Ramos (cell line): ENCODE data around the gene KYAT1.

ENCODE experiments used
- in situ Hi-C: fragments of 300-500 bp; cut with MboI; formaldehyde crosslinking; loops from one replicate; pipeline ENCODE4 v1.14.3; 2022; ENCODE audit warnings: low sequenced_read_pairs; ENCODE audit not compliant: unreplicated experiment

KYAT1 gene

DNA sequence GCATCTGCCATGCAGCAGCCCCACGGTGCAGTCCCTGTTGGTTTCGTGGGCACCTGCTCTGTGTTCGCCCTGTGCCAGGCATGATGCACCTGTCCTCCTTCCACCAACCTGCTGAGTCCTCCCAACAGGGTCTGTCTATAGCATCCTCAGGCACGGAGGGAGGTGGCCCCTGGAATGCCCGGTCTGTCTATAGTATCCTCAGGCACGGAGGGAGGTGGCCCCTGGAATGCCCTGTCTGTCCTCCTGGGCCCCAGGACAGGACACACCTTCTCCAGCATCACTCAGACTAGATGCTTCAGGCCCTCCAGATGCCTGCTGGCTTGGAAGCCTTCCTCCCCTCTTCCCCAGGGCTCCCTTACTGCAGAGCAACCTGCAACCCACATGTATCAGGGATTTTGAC, 29.2 kb upstream of the KYAT1 start:
- in situ Hi-C loops: no loop called here

DNA sequence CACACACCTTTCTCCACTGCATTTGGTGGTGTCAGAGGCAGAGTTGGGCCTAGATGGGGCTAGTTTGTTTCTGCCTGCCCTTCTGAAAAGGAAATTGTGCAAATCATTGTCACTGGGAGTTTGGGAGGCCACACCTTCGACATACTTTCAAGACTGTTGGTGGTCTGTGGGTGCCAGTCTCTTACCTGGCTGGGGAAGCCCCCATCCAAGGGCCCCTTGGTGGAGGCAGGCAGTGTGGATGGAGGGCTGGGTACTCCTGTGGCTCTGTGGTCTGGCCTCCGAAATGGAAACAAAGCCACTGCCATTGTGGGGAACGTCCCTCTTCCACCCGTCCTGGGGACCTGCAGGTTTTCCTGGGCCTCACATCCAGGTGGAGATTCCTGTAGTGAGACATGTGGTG, 28.1 kb upstream of the KYAT1 start:
- in situ Hi-C loops: no loop called here

DNA sequence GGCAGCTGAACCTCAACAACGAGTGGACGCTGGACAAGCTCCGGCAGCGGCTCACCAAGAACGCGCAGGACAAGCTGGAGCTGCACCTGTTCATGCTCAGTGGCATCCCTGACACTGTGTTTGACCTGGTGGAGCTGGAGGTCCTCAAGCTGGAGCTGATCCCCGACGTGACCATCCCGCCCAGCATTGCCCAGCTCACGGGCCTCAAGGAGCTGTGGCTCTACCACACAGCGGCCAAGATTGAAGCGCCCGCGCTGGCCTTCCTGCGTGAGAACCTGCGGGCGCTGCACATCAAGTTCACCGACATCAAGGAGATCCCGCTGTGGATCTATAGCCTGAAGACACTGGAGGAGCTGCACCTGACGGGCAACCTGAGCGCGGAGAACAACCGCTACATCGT, 26.6 kb upstream of the KYAT1 start:
- in situ Hi-C loops: no loop called here

GRCh38 chr9:128906741-128907140, 25.0 kb upstream of the KYAT1 start:
- in situ Hi-C loops: no loop called here

DNA sequence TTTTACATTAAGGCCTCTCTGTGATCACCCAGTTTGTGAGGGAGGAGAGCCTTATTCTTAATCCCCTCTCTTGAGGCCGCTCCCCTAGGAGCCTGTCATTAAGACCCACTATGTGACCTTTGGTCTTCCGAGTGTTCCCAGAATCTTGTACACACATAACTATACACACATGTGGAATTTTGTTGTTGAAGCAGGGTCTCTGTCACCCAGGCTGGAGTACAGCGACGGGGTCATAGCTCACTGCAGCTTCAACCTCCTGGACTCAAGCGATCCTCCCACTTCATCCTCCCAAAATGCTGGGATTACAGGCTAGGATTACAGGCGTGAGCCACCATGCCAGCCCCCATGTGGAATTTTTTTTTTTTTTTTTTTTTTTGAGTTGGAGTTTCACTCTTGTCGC, 24.2 kb upstream of the KYAT1 start:
- in situ Hi-C loops: no loop called here

DNA sequence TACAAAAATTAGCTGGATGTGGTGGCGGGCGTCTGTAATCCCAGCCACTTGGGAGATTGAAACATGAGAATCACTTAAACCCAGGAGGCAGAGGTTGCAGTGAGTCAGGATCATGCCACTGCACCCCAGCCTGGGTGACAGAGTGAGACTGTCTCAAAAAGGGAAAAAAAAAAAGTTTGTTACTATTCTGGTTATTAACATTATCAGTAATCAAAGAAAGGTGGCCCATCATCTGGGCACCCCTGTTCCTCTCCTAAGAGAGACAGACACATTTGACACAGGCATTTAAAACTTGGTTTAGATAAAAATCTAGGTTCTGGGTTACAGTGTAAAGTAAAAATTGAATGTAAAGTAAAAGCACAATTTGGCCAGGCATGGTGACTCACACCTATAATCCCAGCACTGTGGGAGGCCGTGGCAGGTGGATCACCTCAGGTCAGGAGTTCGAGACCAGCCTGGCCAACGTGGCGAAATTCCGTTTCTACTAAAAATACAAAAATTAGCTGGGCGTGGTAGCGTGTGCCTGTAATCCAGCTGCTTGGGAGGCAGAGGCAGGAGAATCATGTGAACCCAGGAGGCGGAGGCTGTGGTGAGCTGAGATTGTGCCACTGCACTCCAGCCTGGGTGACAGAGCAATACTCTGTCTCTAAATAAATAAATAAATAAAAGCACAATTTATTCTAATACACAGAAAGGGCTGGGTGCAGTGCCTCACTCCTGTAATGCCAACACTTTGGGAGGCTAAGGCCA, 22.3 kb upstream of the KYAT1 start:
- in situ Hi-C loops: no loop called here

GRCh38 chr9:128903079-128903461, 21.3 kb upstream of the KYAT1 start:
- in situ Hi-C loops: no loop called here

GRCh38 chr9:128902351-128903078, 20.8 kb upstream of the KYAT1 start:
- in situ Hi-C loops: no loop called here

DNA sequence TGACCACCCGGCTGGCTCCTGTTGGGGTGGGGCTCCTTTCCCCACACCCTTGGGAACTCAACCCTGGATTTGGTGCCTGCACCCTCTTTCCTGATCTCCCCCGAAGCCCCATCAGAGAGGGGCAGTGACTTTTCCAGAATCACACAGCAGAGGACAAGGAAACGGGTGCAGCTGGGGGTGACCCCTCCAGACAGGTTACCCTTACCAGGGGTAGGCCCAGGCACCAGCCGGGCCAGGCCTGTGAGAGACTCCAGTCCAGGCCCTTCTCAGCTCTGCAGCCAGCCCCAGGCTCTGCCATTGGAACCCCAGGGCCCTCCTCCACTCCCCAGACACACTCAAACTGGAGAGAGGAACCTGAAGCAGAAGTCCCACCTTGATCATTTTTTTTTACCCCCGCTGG, 20.1 kb upstream of the KYAT1 start:
- in situ Hi-C loops: no loop called here

GRCh38 chr9:128901379-128901778, 19.6 kb upstream of the KYAT1 start:
- in situ Hi-C loops: no loop called here

- in situ Hi-C loops: no loop called here
Measured at GRCh38 chr9:128899566-128900322, 18.0 kb upstream of the KYAT1 start.

DNA sequence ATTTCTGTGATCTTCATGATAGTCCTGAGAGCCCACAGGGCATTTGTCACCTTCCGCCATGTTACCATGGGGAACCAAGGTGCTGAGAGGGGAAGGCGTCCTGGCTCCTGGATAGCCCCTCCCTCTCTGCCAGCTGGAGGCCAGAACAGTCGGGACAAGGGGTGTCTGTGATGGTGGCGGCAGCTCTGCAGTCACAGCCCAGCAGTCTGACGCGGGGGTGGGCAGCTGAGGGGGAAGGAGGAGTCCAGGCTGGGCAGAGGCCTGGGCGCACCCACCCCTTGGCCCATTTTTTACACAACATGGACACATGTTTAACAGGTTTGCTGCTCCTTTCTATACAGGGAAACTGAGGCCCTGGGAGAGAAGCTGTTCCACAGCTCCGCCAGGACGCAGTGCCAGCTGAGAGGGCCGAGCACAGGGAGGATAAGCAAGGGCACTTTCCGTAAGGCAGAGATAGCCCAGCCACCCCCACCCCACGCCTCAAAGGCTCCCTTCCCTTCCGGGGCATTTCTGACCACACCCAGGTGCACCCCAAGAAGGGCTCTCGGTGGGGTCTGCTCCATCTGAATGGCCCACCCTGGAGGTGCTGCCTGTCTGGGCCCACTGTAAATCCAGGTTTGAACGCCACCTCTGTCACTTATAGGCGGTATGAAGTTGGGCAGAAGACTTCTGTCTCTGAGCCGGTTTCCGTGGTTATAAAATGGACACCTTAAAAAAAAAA, 17.3 kb upstream of the KYAT1 start:
- in situ Hi-C loops: no loop called here

GRCh38 chr9:128898382-128898781, 16.6 kb upstream of the KYAT1 start:
- in situ Hi-C loops: no loop called here

DNA sequence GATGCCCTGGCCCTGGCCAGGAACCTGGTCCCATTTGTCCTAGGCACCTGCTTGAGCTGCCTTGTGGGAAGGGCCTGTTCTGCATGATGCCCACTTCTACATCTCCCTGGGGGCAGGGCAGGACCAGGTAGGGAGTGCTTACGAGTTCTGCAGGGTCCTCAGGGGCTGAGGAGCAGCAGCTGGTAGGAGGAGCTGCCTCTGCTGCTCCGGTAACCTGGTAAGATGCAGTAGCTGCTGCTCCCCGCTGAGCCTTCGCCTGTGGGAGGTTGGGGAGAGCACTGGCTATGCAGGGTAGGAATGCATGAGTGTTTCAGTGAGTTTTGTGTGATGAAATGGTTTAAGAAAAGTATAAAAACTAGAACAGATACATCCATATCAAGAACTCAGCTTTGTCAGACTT, 13.8 kb upstream of the KYAT1 start:
- in situ Hi-C loops: no loop called here

DNA sequence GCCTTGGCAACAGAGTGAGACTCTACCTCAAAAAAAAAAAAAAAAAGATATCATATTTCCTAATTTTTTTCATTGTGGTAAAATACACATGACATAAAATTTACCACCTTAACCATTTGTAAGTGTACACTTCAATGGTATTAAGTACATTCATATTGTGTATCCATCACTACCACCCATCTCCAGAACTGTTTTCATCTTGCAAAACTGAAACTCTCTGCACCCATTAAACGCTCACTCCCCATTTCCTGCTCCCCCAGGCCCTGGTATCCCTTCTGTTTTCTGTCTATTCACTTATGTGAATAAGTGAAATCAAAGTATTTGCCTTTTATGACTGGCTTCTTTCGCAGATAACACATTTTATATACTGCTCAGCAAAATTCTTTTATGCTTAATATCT, 13.0 kb upstream of the KYAT1 start:
- in situ Hi-C loops: no loop called here

DNA sequence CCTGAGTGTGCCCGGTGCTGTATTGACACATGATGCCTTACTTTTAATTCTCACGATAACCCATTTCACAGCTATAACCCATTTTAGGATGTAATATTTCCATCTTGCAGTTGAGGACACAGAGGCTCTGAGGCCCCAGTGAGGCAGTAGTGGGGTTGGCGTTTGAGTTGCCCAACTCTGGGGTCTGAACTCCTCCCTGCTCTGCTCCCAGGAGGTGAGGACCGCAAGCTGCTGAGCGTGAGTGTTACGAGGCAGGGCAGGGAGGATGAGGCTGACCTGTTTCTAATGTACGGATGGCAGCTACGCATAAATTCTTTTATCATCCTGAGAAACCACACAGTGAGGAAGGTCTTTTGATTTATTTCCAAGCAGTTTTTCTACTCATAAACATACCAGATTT, 11.6 kb upstream of the KYAT1 start:
- in situ Hi-C loops: no loop called here

DNA sequence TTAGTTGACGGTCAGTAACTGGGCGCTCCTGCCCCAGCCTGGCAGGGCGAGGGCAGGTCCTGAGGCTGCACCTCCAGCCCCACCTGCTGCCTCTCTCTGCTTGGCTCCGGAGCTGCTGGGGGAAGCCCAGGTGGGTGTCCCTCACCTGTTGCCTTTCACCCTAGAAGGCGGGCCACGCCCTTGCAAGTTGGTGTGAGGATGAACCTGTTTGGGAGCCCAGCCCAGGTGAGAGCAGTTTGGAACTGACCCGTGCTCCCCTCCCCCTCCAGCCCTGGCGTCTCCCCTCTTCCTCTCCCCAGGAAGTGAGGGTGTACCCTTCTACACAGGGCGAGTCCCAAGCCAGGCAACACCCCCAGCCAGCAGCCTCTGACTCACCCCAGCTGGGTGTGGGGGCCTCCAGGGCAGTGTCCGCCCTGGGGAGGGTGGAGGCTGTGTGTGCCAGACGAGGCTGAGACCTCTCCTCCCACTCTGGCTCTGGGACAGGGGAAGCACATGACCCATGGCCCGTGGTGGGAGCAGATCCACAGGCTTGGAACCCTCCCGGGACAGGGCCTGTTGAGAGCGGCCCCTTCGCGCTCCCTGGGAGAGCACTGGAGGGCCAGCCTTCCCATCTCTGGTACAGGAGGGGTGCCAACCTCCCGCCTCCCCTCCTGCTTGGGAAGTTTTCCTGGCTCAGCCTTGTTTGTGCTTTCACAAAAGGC, 10.6 kb upstream of the KYAT1 start:
- in situ Hi-C loops: no loop called here

DNA sequence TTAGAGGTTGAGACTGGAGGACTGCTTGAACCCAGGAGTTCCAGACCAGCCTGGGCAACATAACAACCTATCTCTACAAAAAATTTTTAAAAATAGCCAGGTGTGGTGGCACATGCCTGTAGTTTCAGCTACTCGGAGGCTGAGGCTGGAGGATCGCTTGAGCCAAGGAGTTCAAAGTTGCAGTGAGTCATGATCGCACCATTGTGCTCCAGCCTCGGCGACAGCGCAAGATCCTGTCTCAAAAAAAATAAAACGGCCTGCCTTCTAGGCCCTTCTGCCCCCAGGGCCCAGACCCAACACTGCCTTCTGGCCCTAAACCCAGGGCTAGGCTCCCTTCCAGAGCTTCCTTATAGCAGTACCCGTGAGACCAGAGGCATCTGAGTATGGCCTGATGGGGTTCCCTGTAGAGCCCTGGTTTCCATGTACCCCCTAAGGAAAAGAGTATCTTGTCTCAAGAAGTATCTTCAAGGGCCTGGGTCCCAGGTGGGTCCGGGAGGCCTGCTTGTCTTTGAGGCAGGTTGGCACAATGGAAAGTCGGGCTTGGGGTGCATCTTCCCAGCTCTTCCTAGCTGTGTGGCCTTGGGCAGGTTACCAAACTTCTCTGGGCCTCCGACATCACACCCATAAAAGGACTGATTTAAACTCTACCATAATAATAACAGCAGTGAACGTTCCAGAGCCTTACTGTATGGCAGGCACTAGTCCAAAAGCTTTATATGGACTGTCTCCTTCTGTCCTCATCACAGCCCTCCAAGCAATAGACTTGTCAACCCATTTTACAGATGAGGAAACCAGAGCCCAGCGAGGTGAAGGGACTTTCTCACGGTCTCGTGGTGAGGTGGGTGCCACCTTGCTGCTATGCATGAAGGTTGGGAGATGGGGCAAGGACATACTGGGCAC, 9.8 kb upstream of the KYAT1 start:
- in situ Hi-C loops: no loop called here

- in situ Hi-C loops: no loop called here
Measured at GRCh38 chr9:128887914-128888350, 6.2 kb upstream of the KYAT1 start.
